Measurements from ENCODE around the gene LRRK2. TPM values are rescaled to one million over a fixed set of nuclear protein-coding genes. Genes with fewer than 3 reads are reported as not detected.

Gene LRRK2
- total RNA-seq, 2 donors from 2014 or later: 8.2 to 13.7 TPM

- intact Hi-C loops (cut with DNase I): loop anchor here (10.0 kb wide), 1 partner anchor 157 kb away; no protein-coding TSS in a partner anchor
- Histone ChIP-seq H3K27ac (no peak overlapping the region), H3K27me3 (no peaks in the 10 kb centered on the region), H3K4me1 (no peaks in the 10 kb centered on the region), H3K9me3 (no peaks in the 10 kb centered on the region), H3K4me3 (no peak overlapping the region), H3K36me3 (replicated peaks in 1 of 2; ENCODE audit: insufficient read depth in 1 of 2, low read depth in 2 of 2) (no peaks in the 10 kb centered on the region)
- DNase-seq (no peak), ATAC-seq (no peak)
- TF ChIP-seq POLR2A (IDR thresholded peaks at IDR 0.05) (no peak), CTCF (IDR thresholded peaks at IDR 0.05) (no peak)
Observed at GRCh38 chr12:40312196-40312595, 87.4 kb downstream of the LRRK2 start.

- no peaks in the 10 kb centered on the region for H3K36me3 ChIP-seq (replicated peaks in 1 of 2; ENCODE audit: insufficient read depth in 1 of 2, low read depth in 2 of 2)
- intact Hi-C loops (cut with DNase I): loop anchor here (10.0 kb wide), 1 partner anchor 158 kb away; no protein-coding TSS in a partner anchor
- 27 to 28% methylated on average over 4 of the region's 4 CpGs for WGBS, 2 donors
- H3K27me3 ChIP-seq: no peaks in the 10 kb centered on the region
- DNase-seq (no peak), ATAC-seq (no peak)
- H3K27ac ChIP-seq: no peak overlapping the region
- no peaks in the 10 kb centered on the region for H3K4me1 ChIP-seq
- peak in 6 of 7 experiments; percentile 32 to 58 (median 47) for TF ChIP-seq CTCF (IDR thresholded peaks at IDR 0.05)
- TF ChIP-seq POLR2A (IDR thresholded peaks at IDR 0.05): no peak
- H3K9me3 ChIP-seq: no peaks in the 10 kb centered on the region
- H3K4me3 ChIP-seq: no peak overlapping the region
Observed at GRCh38 chr12:40312982-40313576, 88.3 kb downstream of the LRRK2 start.

- intact Hi-C loops (cut with DNase I): loop anchor here (10.0 kb wide), 1 partner anchor 159 kb away; no protein-coding TSS in a partner anchor
- Histone ChIP-seq H3K27me3 (no peaks in the 10 kb centered on the region), H3K4me3 (no peak overlapping the region), H3K27ac (no peak overlapping the region), H3K9me3 (no peaks in the 10 kb centered on the region), H3K4me1 (no peaks in the 10 kb centered on the region), H3K36me3 (replicated peaks in 1 of 2; ENCODE audit: insufficient read depth in 1 of 2, low read depth in 2 of 2) (no peaks in the 10 kb centered on the region)
- TF ChIP-seq CTCF (IDR thresholded peaks at IDR 0.05): no peak
- no peak for TF ChIP-seq POLR2A (IDR thresholded peaks at IDR 0.05)
- no peak for ATAC-seq
- WGBS, 2 donors: 83 to 93% methylated on average over 10 of the region's 10 CpGs
- DNase-seq: no peak
Observed at GRCh38 chr12:40313928-40314327, 89.1 kb downstream of the LRRK2 start.

- intact Hi-C loops (cut with DNase I): loop anchor here (10.0 kb wide), 1 partner anchor 160 kb away; no protein-coding TSS in a partner anchor
- Histone ChIP-seq H3K27ac (no peak overlapping the region), H3K27me3 (no peaks in the 10 kb centered on the region), H3K9me3 (no peaks in the 10 kb centered on the region), H3K4me1 (no peaks in the 10 kb centered on the region), H3K36me3 (replicated peaks in 1 of 2; ENCODE audit: insufficient read depth in 1 of 2, low read depth in 2 of 2) (no peaks in the 10 kb centered on the region), H3K4me3 (no peak overlapping the region)
- DNase-seq: no peak
- TF ChIP-seq CTCF (IDR thresholded peaks at IDR 0.05): no peak
- TF ChIP-seq POLR2A (IDR thresholded peaks at IDR 0.05): no peak
- ATAC-seq: no peak
Observed at GRCh38 chr12:40314927-40315326, 90.1 kb downstream of the LRRK2 start.

- no peak for TF ChIP-seq CTCF (IDR thresholded peaks at IDR 0.05)
- no peak for TF ChIP-seq POLR2A (IDR thresholded peaks at IDR 0.05)
- Histone ChIP-seq H3K36me3 (replicated peaks in 1 of 2; ENCODE audit: insufficient read depth in 1 of 2, low read depth in 2 of 2) (no peaks in the 10 kb centered on the region), H3K27me3 (no peaks in the 10 kb centered on the region), H3K4me3 (no peak overlapping the region), H3K4me1 (no peaks in the 10 kb centered on the region), H3K27ac (no peak overlapping the region), H3K9me3 (no peaks in the 10 kb centered on the region)
- ATAC-seq (no peak), DNase-seq (no peak)
- 89 to 96% methylated on average over 1 of the region's 1 CpG for WGBS, 2 donors
- intact Hi-C loops (cut with DNase I): loop anchor here (10.0 kb wide), 1 partner anchor 161 kb away; no protein-coding TSS in a partner anchor
Observed at GRCh38 chr12:40315375-40315774, 90.6 kb downstream of the LRRK2 start.

Measured in body of pancreas (tissue), 4 donors.